Gastroesophageal sphincter (tissue), 4 donors: ENCODE results near the gene CUL9. TPM values are rescaled to one million over a fixed set of nuclear protein-coding genes. Genes with fewer than 3 reads are reported as not detected.

ENCODE experiments used
- ATAC-seq: fragments of 150-250 bp; one replicate; pipeline ENCODE4 v1.9.1; 2016; ENCODE audit warnings: mild to moderate bottlenecking, moderate library complexity
- H3K27ac ChIP-seq, 4 donors: fragments of 200-600 bp; sonication (generic) in 3 of 4; 1 replicate in 3 of 4; 2 replicates in 1 of 4; pipeline ENCODE4 v1.5.1; 2016 to 2019
- H3K27me3 ChIP-seq: fragments of 200-600 bp; sonication (generic); one replicate; pipeline ENCODE4 v1.5.1; 2019
- H3K36me3 ChIP-seq, 2 donors: fragments of 200-600 bp; sonication (generic); one replicate each; pipeline ENCODE4 v1.5.1; 2019; ENCODE audit warnings: control low read depth in 1 of 2
- H3K4me1 ChIP-seq, 3 donors: fragments of 200-600 bp; sonication (generic); 1 replicate in 2 of 3; 2 replicates in 1 of 3; pipeline ENCODE4 v1.5.1; 2016 to 2019; ENCODE audit warnings: control low read depth in 2 of 3
- H3K4me3 ChIP-seq, 2 donors: fragments of 200-600 bp; sonication (generic); one replicate each; pipeline ENCODE4 v1.5.1; 2019; ENCODE audit warnings: mild to moderate bottlenecking in 1 of 2, moderate library complexity in 1 of 2
- H3K9me3 ChIP-seq, 3 donors: fragments of 200-600 bp; sonication (generic); one replicate each; pipeline ENCODE4 v1.5.1; 2017 to 2019; ENCODE audit warnings: control low read depth in 2 of 3
- EP300 ChIP-seq: sonication (generic); formaldehyde crosslinking; IDR thresholded peaks from one replicate; pipeline ENCODE4 v1.6.1; 2017; ENCODE audit warnings: antibody characterized with exemption, mild to moderate bottlenecking
- POLR2A ChIP-seq, 2 donors: fragments of 450-650 bp; IDR thresholded peaks; one replicate each; pipeline ENCODE4 v1.6.1; 2017; ENCODE audit warnings: antibody characterized with exemption in 2 of 2, mild to moderate bottlenecking in 2 of 2, moderate library complexity in 1 of 2
- POLR2AphosphoS5 ChIP-seq: sonication (generic); formaldehyde crosslinking; IDR thresholded peaks from one replicate; pipeline ENCODE4 v1.6.1; 2017; ENCODE audit warnings: antibody characterized with exemption
- WGBS, 2 donors: methylation state at CpG; one replicate each; pipeline ENCODE4 v1.1.5; 2018; ENCODE audit warnings: low coverage in 1 of 2; 5-methylcytosine and 5-hydroxymethylcytosine counted together
- total RNA-seq, 4 donors: library from RNA; depleted of rRNA; stranded (reverse); fragments of >200 nt; gene quantifications; one replicate each; pipeline ENCODE4 v1.1.0, GENCODE V29; 2016
- TF ChIP-seq, protein P1 (sequence below), 4 experiments: fragments of 200-600 bp in 2 of 4; fragments of 450-650 bp in 2 of 4; sonication (generic) in 1 of 4; IDR thresholded peaks; one replicate each; pipeline ENCODE4 v1.5.1; 2017 to 2019; ENCODE audit warnings: antibody characterized with exemption in 4 of 4, mild to moderate bottlenecking in 2 of 4, moderate library complexity in 2 of 4

Gene CUL9
- total RNA-seq, 4 donors from 2014 or later = 23.2 to 36.6 (median 24.2) TPM

DNA sequence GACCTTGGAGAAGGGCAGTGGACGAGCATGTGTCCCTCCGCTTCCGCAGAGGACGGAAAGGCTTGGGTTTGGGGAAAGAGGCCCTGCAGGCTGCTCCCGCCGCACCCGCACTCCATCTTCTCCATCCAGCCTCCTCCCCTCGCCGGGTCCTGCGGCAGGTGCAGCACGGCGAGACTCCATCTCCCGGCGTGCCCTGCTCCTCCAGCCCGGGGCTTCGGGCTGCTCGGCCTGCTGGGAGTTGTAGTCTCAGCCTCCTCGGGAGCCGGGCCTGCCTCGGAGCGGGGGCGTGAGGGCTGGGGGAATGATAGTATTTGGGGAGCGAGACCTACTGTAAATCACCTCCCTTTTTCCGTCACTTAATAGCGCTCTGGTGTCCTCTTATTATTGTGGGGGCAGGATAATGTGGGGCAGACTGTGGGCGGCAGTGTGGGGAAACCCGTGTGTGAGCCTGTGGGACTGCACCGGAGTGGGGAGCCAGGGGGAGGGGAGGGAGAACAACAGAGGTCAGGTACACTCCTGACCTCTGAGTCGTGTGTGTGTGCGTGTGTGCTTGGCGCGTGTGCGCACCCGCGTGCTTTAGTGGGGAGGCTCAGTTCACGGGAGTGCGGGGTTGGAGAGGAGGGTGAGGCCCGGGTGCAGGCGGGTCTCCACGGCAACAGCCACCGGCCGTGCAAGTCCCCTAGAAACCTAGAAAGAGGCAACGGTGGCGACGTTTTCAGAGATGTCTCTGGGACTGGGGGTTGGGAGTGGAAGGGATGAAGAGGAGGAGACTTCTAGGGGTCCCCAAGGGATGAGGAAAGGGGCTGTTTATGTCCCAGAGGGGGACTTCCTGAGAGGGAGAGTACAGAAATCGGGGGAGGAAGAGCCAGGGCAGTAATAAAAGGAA, 65.4 kb downstream of the CUL9 start:
- no peaks in the 10 kb centered on the region for H3K36me3 ChIP-seq
- TF ChIP-seq EP300 = no peak
- TF ChIP-seq, protein P1, sequence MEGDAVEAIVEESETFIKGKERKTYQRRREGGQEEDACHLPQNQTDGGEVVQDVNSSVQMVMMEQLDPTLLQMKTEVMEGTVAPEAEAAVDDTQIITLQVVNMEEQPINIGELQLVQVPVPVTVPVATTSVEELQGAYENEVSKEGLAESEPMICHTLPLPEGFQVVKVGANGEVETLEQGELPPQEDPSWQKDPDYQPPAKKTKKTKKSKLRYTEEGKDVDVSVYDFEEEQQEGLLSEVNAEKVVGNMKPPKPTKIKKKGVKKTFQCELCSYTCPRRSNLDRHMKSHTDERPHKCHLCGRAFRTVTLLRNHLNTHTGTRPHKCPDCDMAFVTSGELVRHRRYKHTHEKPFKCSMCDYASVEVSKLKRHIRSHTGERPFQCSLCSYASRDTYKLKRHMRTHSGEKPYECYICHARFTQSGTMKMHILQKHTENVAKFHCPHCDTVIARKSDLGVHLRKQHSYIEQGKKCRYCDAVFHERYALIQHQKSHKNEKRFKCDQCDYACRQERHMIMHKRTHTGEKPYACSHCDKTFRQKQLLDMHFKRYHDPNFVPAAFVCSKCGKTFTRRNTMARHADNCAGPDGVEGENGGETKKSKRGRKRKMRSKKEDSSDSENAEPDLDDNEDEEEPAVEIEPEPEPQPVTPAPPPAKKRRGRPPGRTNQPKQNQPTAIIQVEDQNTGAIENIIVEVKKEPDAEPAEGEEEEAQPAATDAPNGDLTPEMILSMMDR (IDR thresholded peaks at IDR 0.05) = peak in 2 of 4 experiments; percentile 18 to 24
- TF ChIP-seq POLR2A (IDR thresholded peaks at IDR 0.05) = peak in 1 of 2 donors; percentile 10
- H3K4me3 ChIP-seq = peak overlapping the region; percentile 35 to 59
- peak overlapping the region in 3 of 4 donors; percentile 46 to 50 (median 49) for H3K27ac ChIP-seq
- ATAC-seq = peak; percentile 95
- peaks cover 0 to 24% (median 11%) of the 10 kb centered on the region in 3 donors for H3K4me1 ChIP-seq
- H3K9me3 ChIP-seq = no peaks in the 10 kb centered on the region
- H3K27me3 ChIP-seq = peaks cover 51% of the 10 kb centered on the region
- 2 to 5% methylated on average over 8 to 14 of the region's 46 CpGs for WGBS, 2 donors

DNA sequence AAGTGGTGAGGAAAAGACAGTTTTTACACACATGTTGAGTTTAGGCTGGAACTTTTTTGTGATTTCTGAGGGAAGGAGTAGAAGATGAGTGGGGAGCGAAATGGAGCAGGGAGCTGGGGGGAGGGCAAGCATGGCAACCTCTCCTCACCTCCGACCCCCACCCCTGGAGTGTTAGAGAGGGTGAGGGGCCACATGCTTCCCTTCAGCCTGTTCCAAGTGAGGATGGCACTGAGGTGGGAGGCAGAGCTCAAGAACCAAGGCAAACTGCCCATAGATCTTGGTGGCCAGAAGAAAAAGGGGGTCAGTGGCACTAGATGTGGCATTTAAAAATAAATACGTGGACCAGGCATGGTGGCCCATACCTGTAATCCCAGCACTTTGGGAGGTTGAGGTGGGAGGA, 66.1 kb downstream of the CUL9 start:
- no peak for TF ChIP-seq EP300
- no peak for TF ChIP-seq POLR2A (IDR thresholded peaks at IDR 0.05)
- TF ChIP-seq POLR2AphosphoS5 = no peak
- TF ChIP-seq, protein P1 (IDR thresholded peaks at IDR 0.05) = no peak
- WGBS, 2 donors = 57 to 70% methylated on average over 2 of the region's 3 CpGs
- H3K4me3 ChIP-seq = no peak overlapping the region
- no peak overlapping the region for H3K27ac ChIP-seq
- no peak for ATAC-seq
- H3K36me3 ChIP-seq = no peaks in the 10 kb centered on the region
- H3K4me1 ChIP-seq = peaks cover 0 to 24% (median 11%) of the 10 kb centered on the region in 3 donors
- no peaks in the 10 kb centered on the region for H3K9me3 ChIP-seq
- peaks cover 51% of the 10 kb centered on the region for H3K27me3 ChIP-seq

DNA sequence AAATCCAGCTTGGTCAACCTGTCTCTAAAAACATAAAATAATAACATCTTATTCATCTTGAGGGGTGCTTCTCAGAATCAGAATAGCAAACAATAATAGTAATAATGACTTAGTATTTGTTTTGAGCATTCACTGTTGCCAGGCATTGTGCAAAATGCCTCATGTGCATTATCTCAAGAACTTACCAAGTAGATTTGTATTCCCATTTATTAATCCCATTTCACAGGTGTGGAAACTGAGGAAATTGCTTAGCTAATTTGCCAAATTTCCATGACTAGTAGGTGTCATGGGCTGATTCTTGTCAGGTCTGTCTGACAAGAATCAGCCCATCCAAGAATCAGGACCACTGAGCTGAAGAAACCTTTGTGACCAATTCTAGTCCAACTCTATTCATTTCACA, 66.8 kb downstream of the CUL9 start:
- H3K9me3 ChIP-seq = no peaks in the 10 kb centered on the region
- H3K27ac ChIP-seq = no peak overlapping the region
- H3K4me1 ChIP-seq = peaks cover 0 to 24% (median 11%) of the 10 kb centered on the region in 3 donors
- ATAC-seq = no peak
- no peaks in the 10 kb centered on the region for H3K36me3 ChIP-seq
- H3K27me3 ChIP-seq = peaks cover 51% of the 10 kb centered on the region
- no peak overlapping the region for H3K4me3 ChIP-seq
- TF ChIP-seq EP300 = no peak
- TF ChIP-seq POLR2AphosphoS5 = no peak
- TF ChIP-seq POLR2A (IDR thresholded peaks at IDR 0.05) = no peak
- TF ChIP-seq, protein P1 (IDR thresholded peaks at IDR 0.05) = no peak

- Histone ChIP-seq H3K4me1 (peaks cover 0 to 24% (median 11%) of the 10 kb centered on the region in 3 donors), H3K36me3 (no peaks in the 10 kb centered on the region), H3K4me3 (no peak overlapping the region), H3K27ac (no peak overlapping the region), H3K27me3 (peaks cover 51% of the 10 kb centered on the region), H3K9me3 (no peaks in the 10 kb centered on the region)
- no peak for ATAC-seq
- whole genome bisulfite sequencing, 2 donors = 9 to 33% methylated on average over 1 to 8 of the region's 8 CpGs
- TF ChIP-seq POLR2AphosphoS5 = no peak
- TF ChIP-seq, protein P1 (IDR thresholded peaks at IDR 0.05) = no peak
- no peak for TF ChIP-seq POLR2A (IDR thresholded peaks at IDR 0.05)
- TF ChIP-seq EP300 = no peak
Measured at GRCh38 chr6:43250992-43251373, 69.0 kb downstream of the CUL9 start.

GRCh38 chr6:43253401-43253800, 71.4 kb downstream of the CUL9 start:
- no peak for ATAC-seq
- Histone ChIP-seq H3K36me3 (no peaks in the 10 kb centered on the region), H3K9me3 (no peaks in the 10 kb centered on the region), H3K27ac (no peak overlapping the region), H3K4me3 (no peak overlapping the region), H3K27me3 (peaks cover 63% of the 10 kb centered on the region), H3K4me1 (peaks cover 0 to 6% (median 0%) of the 10 kb centered on the region in 3 donors)
- WGBS, 2 donors = 73 to 80% methylated on average over 2 to 4 of the region's 11 CpGs
- TF ChIP-seq POLR2A (IDR thresholded peaks at IDR 0.05) (no peak), POLR2AphosphoS5 (no peak), EP300 (no peak)
- TF ChIP-seq, protein P1 (IDR thresholded peaks at IDR 0.05) = no peak
